Colonic mucosa (tissue), 4 donors: ENCODE data around the gene ICE2. TPM values are rescaled to one million over a fixed set of nuclear protein-coding genes. Genes with fewer than 3 reads are reported as not detected.
A peak's percentile ranks its signal among the peaks of the same experiment; 100 is the strongest.

Experiments
- DNase-seq: peaks from one replicate; pipeline ENCODE4 v3.0.0-alpha.2; 2020
- H3K27ac ChIP-seq: fragments of 200-600 bp; one replicate; pipeline ENCODE4 v1.8.0; 2021
- H3K27me3 ChIP-seq: fragments of 200-600 bp; one replicate; pipeline ENCODE4 v1.8.0; 2021
- H3K36me3 ChIP-seq: fragments of 200-600 bp; one replicate; pipeline ENCODE4 v1.8.0; 2021
- H3K4me1 ChIP-seq: fragments of 200-600 bp; one replicate; pipeline ENCODE4 v1.8.0; 2021; ENCODE audit warnings: mild to moderate bottlenecking
- H3K4me3 ChIP-seq: fragments of 200-600 bp; one replicate; pipeline ENCODE4 v1.8.0; 2021
- H3K9ac ChIP-seq, 2 donors: one replicate each; pipeline ENCODE4 v1.7.0; 2013; ENCODE audit warnings: control low read depth in 2 of 2, low read depth in 2 of 2, low read length in 2 of 2
- H3K9me3 ChIP-seq: fragments of 200-600 bp; one replicate; pipeline ENCODE4 v1.8.0; 2021
- intact Hi-C: fragments of 100-400 bp; cut with DNase I; formaldehyde crosslinking; loops from one replicate; pipeline ENCODE4 v1.14.1; 2022
- total RNA-seq, 2 donors: library from RNA; stranded (reverse); fragmentation: NEBNext Ultra II Directional in 1 of 2; extraction: Animal tissue kit (Norgen Biotek cat#: 25700) in 1 of 2; gene quantifications; one replicate each; pipeline ENCODE4 v1.2.1, GENCODE V29; 2021
- TF ChIP-seq, protein P1 (sequence below): fragments of 200-600 bp; IDR thresholded peaks from one replicate; pipeline ENCODE4 v1.8.0; 2022; ENCODE audit warnings: antibody characterized with exemption, mild to moderate bottlenecking
- donor health status: healthy.
- donor health status: DM: no; HTN: no; CAD: no.
- donor health status: DM: no; HTN: no; CAD: no.

The ICE2 gene
- total RNA-seq, 2 donors from 2014 or later: 37.3 to 37.7 TPM

DNA sequence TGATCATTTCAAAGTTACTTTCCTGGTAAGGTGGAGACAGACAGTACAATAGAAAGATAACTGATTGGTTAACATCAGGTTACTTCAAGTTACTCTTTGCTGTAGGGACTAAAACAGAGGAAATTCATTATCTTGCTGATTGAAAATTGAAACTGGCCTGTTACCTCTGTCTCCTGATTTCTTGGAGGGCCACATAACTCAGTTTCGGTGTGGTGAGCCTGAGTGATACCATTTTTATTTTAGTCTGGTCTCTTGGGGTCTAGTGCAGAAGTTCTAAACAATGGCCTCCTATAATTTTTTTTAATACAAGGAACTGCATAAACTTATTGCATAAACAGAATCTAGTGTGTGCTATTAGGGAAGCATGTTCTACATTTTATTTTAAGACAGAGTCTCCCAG, 1.2 kb upstream of the ICE2 start:
- Histone ChIP-seq H3K27me3 (no peaks in the 10 kb centered on the region), H3K4me1 (no peaks in the 10 kb centered on the region), H3K9ac (peak overlapping the region; percentile 39 to 99), H3K9me3 (no peaks in the 10 kb centered on the region), H3K27ac (peak overlapping the region; percentile 94), H3K36me3 (no peaks in the 10 kb centered on the region), H3K4me3 (no peak overlapping the region)
- DNase-seq: no peak
- TF ChIP-seq, protein P1, sequence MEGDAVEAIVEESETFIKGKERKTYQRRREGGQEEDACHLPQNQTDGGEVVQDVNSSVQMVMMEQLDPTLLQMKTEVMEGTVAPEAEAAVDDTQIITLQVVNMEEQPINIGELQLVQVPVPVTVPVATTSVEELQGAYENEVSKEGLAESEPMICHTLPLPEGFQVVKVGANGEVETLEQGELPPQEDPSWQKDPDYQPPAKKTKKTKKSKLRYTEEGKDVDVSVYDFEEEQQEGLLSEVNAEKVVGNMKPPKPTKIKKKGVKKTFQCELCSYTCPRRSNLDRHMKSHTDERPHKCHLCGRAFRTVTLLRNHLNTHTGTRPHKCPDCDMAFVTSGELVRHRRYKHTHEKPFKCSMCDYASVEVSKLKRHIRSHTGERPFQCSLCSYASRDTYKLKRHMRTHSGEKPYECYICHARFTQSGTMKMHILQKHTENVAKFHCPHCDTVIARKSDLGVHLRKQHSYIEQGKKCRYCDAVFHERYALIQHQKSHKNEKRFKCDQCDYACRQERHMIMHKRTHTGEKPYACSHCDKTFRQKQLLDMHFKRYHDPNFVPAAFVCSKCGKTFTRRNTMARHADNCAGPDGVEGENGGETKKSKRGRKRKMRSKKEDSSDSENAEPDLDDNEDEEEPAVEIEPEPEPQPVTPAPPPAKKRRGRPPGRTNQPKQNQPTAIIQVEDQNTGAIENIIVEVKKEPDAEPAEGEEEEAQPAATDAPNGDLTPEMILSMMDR: no peak
- intact Hi-C loops: no loop called here

DNA sequence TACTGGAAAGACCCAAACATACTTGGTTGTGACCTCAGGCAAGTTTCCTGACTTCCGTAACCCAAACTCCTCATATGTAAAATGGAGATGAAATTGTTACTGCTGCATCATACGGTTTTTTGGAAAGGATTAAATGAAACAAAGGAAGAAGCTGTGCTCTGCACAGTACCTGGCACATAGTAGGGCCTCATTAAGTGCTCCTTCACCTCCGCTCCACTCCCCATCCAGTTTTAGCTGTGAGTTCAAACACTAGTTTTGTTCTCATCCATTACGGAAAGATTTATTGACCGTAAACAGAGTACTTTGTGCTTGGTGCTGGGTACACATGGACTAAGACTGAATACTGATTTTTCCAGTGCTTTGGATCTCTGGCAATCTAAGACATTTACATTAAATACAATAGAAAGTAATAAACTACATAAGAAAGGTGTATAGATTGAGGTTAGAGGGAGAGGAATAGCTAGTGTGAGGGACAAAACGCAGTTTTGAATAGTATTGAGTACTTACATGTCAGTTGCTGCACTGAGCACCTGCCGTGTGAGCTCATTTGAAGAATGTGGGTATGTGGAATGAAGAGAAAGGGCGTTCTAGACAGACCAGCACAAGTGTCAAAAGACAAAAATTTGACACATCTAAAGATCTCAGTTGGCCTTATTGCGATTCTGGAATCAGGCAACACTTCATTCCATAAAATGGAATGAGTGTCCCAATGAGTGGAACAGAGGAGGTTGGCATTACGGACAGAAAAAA, 594 bp upstream of the ICE2 start:
- Histone ChIP-seq H3K9ac (peak overlapping the region; percentile 96 to 99), H3K27me3 (no peaks in the 10 kb centered on the region), H3K27ac (peak overlapping the region; percentile 94), H3K9me3 (no peaks in the 10 kb centered on the region), H3K4me3 (peak overlapping the region; percentile 71), H3K36me3 (no peaks in the 10 kb centered on the region), H3K4me1 (no peaks in the 10 kb centered on the region)
- peak; percentile 25 for DNase-seq
- TF ChIP-seq, protein P1: no peak
- intact Hi-C loops: no loop called here

- intact Hi-C loops: no loop called here
- TF ChIP-seq, protein P1: no peak
- no peaks in the 10 kb centered on the region for H3K4me1 ChIP-seq
- H3K27ac ChIP-seq: peak overlapping the region; percentile 94
- H3K27me3 ChIP-seq: no peaks in the 10 kb centered on the region
- peak; percentile 20 for DNase-seq
- H3K36me3 ChIP-seq: no peaks in the 10 kb centered on the region
- H3K9me3 ChIP-seq: no peaks in the 10 kb centered on the region
- H3K4me3 ChIP-seq: peak overlapping the region; percentile 71
- peak overlapping the region; percentile 96 to 99 for H3K9ac ChIP-seq
Observed at GRCh38 chr15:60477916-60478565, 901 bp downstream of the ICE2 start.

- Histone ChIP-seq H3K4me3 (no peak overlapping the region), H3K27me3 (no peaks in the 10 kb centered on the region), H3K9me3 (no peaks in the 10 kb centered on the region), H3K4me1 (no peaks in the 10 kb centered on the region), H3K36me3 (no peaks in the 10 kb centered on the region), H3K27ac (no peak overlapping the region), H3K9ac (no peak overlapping the region)
- TF ChIP-seq, protein P1: no peak
- intact Hi-C loops: no loop called here
- DNase-seq: no peak
Observed at GRCh38 chr15:60477164-60477563, 1.8 kb downstream of the ICE2 start.

DNA sequence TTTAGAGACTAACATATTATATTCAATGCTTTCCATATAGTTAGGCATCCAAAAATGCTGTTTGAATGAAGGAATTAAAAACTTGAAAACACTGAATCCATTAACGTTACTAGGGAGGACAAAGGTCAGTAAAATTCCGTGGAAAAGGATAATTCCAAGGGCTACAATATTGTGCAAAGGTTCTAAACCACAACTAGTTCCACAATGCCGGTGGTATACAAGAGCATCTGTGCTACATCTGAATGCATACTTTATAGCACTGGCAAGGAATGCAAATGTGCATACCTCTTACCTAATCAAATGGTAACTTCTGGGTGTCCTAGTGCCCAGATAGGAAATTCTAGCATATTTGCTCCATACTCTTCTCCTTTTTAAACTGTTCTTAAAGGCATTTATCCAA, 2.2 kb downstream of the ICE2 start:
- H3K4me3 ChIP-seq: no peak overlapping the region
- no peaks in the 10 kb centered on the region for H3K9me3 ChIP-seq
- intact Hi-C loops: no loop called here

More for the DNA sequence above, 2.2 kb downstream of the ICE2 start:
- Histone ChIP-seq H3K4me1 (no peaks in the 10 kb centered on the region), H3K27me3 (no peaks in the 10 kb centered on the region), H3K9ac (no peak overlapping the region), H3K36me3 (no peaks in the 10 kb centered on the region), H3K27ac (no peak overlapping the region)
- no peak for DNase-seq
- TF ChIP-seq, protein P1: no peak
